ENCODE results near the gene SDF4. TPM values are rescaled to one million over a fixed set of nuclear protein-coding genes. Genes with fewer than 3 reads are reported as not detected.

Gene SDF4
- total and polyA plus RNA-seq, 2 of the 8 experiments (the other 6 are each of a cell fraction or from before 2014, with no cell fraction given) = 45.5 to 75.6 TPM

- no peak for TF ChIP-seq CHD7 (IDR thresholded peaks at IDR 0.05; ENCODE audit: insufficient replicate concordance, low read length)
- TF ChIP-seq, protein P1, sequence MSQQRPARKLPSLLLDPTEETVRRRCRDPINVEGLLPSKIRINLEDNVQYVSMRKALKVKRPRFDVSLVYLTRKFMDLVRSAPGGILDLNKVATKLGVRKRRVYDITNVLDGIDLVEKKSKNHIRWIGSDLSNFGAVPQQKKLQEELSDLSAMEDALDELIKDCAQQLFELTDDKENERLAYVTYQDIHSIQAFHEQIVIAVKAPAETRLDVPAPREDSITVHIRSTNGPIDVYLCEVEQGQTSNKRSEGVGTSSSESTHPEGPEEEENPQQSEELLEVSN (IDR thresholded peaks at IDR 0.05) = no peak
- TF ChIP-seq BRCA1 (IDR thresholded peaks at IDR 0.05; ENCODE audit: low read depth, low read length) = no peak
- TF ChIP-seq YY1 (IDR thresholded peaks at IDR 0.05; ENCODE audit: low read depth, low read length) = no peak
- no peak for TF ChIP-seq NRF1 (IDR thresholded peaks at IDR 0.05; ENCODE audit: low read depth, low read length)
- TF ChIP-seq CHD2 (IDR thresholded peaks at IDR 0.05; ENCODE audit: low read length) = no peak
- no peak for TF ChIP-seq POU5F1 (IDR thresholded peaks at IDR 0.05; ENCODE audit: low read depth, low read length)
- TF ChIP-seq EZH2 (IDR thresholded peaks at IDR 0.05; ENCODE audit: low read depth, low read length, severe bottlenecking) = no peak
- TF ChIP-seq SP1 (IDR thresholded peaks at IDR 0.05; ENCODE audit: low read depth, low read length) = no peak
Observed at GRCh38 chr1:1167398-1167821, 64.4 kb downstream of the SDF4 start (continued).

All from H1 (cell line).